ENCODE results near the gene PRPF4. TPM values are rescaled to one million over a fixed set of nuclear protein-coding genes. Genes with fewer than 3 reads are reported as not detected.
"Not testable (repeated sequence)": the region's sequence is repeated elsewhere in the genome, so short reads cannot be mapped to it uniquely, and the experiment has no call there.

The PRPF4 gene
- total RNA-seq, 2 donors from 2014 or later, result 34.0 to 49.0 TPM

DNA sequence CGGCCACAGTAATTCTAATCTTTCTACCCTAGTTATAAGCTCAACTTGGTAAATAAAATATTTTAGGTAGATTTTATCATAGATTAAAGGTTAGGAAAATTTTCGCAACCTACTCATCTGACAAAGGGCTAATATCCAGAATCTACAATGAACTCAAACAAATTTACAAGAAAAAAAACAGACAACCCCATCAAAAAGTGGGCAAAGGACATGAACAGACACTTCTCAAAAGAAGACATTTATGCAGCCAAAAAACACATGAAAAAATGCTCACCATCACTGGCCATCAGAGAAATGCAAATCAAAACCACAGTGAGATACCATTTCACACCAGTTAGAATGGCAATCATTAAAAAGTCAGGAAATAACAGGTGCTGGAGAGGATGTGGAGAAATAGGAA is 25.8 kb upstream of the PRPF4 start:
- H3K4me1 Mint-ChIP-seq (ENCODE audit: low read depth); H3K27me3 Mint-ChIP-seq (ENCODE audit: low read depth); H3K27ac Mint-ChIP-seq; H3K36me3 Mint-ChIP-seq (ENCODE audit: insufficient read depth in 2 of 2); DNase-seq; H3K4me3 Mint-ChIP-seq; ATAC-seq (replicated peaks in 1 of 2); H3K9me3 Mint-ChIP-seq: not testable (repeated sequence)

DNA sequence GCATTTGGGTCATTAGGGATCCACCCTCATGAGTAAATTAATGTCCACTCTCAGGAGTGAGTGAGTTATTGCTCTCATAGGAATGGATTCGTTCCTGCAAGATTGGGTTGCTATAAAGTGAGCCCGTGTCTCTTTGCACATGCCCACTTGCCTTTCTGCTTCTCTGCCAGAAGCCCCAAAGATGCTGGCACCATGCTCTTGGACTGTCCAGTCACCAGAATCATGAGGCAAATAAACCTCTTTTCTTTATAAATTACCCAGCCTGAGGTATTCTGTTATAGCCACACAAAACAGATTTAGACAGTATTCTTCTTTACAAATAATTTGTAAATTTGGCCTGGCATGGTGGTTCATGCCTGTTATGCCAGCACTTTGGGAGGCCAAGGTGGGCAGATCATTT is 24.7 kb upstream of the PRPF4 start:
- Mint-ChIP-seq H3K36me3 (ENCODE audit: insufficient read depth in 2 of 2) (peaks cover 0 to 4% of the 10 kb centered on the region in 2 donors), H3K9me3 (no peaks in the 10 kb centered on the region), H3K4me3 (no peak overlapping the region), H3K27ac (no peak overlapping the region), H3K27me3 (ENCODE audit: low read depth) (no peaks in the 10 kb centered on the region), H3K4me1 (ENCODE audit: low read depth) (no peaks in the 10 kb centered on the region)
- ATAC-seq (replicated peaks in 1 of 2) (no peak), DNase-seq (no peak)

DNA sequence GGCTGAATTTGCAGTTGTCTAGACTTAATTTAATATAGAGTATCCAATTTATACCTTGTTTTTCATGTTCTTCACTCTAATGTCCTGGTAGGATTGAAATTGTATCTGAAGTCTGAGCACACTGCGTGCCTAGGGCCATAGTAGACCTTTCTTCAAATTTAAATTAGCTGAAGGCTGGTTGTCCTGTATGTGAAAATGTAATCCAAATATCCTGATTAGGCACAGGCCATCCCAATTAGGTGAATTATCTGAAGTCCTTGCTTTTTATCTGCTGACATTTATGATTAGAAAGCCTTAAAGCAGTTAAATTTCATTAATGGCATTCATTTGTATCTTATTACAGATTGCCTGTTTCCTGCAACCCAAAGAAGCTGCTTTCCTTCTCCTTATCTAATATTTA is 20.5 kb upstream of the PRPF4 start:
- DNase-seq, result no peak
- no peak for ATAC-seq (replicated peaks in 1 of 2)
- Mint-ChIP-seq H3K4me1 (ENCODE audit: low read depth) (no peaks in the 10 kb centered on the region), H3K4me3 (no peak overlapping the region), H3K27me3 (ENCODE audit: low read depth) (no peaks in the 10 kb centered on the region), H3K36me3 (ENCODE audit: insufficient read depth in 2 of 2) (peaks cover 0 to 6% of the 10 kb centered on the region in 2 donors), H3K27ac (no peak overlapping the region), H3K9me3 (no peaks in the 10 kb centered on the region)

DNA sequence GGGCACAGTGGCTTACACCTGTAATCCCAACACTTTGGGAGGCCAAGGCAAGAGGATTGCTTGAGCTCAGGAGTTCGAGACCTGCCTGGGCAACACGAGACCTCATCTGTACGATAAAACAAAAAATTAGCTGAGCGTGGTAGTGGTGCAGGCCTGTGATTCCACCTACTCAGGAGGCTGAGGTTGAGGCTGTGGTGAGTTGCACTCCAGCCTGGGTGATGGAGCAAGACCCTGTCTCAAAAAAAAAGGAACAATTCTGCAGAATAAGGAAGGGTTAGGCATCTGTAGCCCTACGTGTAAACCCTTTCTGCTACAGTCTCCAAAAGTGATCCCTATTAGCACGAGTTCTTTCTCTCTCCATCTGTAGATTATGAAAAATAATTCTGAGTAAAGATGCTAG is 20.0 kb upstream of the PRPF4 start:
- Mint-ChIP-seq H3K9me3 (no peaks in the 10 kb centered on the region), H3K27ac (no peak overlapping the region), H3K4me1 (ENCODE audit: low read depth) (no peaks in the 10 kb centered on the region), H3K36me3 (ENCODE audit: insufficient read depth in 2 of 2) (peaks cover 3 to 9% of the 10 kb centered on the region in 2 donors), H3K27me3 (ENCODE audit: low read depth) (no peaks in the 10 kb centered on the region), H3K4me3 (no peak overlapping the region)
- no peak for ATAC-seq (replicated peaks in 1 of 2)
- no peak for DNase-seq

DNA sequence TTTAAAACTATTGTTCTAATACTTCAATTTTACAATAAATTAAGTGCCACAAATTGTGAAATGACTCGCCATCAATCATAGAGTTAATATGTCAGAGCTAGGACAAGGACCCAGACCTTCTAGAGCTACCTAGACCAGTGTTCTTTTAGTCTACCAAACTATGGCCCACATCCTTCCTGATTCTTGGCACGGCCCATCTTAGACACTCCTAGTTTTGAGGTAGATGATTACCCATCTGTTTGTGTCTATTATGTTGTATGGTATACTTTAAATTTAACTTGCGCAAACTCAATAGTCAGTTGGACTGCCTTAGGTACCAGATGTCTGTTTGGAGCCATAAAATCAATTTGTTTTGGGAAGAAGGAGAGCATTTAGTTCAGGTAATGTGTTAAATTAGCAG is 17.6 kb upstream of the PRPF4 start:
- no peak overlapping the region for H3K27ac Mint-ChIP-seq
- H3K4me3 Mint-ChIP-seq, result no peak overlapping the region
- H3K9me3 Mint-ChIP-seq, result no peaks in the 10 kb centered on the region
- ATAC-seq (replicated peaks in 1 of 2), result no peak
- DNase-seq, result no peak
- H3K36me3 Mint-ChIP-seq (ENCODE audit: insufficient read depth in 2 of 2), result peaks cover 3 to 9% of the 10 kb centered on the region in 2 donors
- no peaks in the 10 kb centered on the region for H3K27me3 Mint-ChIP-seq (ENCODE audit: low read depth)
- no peaks in the 10 kb centered on the region for H3K4me1 Mint-ChIP-seq (ENCODE audit: low read depth)

DNA sequence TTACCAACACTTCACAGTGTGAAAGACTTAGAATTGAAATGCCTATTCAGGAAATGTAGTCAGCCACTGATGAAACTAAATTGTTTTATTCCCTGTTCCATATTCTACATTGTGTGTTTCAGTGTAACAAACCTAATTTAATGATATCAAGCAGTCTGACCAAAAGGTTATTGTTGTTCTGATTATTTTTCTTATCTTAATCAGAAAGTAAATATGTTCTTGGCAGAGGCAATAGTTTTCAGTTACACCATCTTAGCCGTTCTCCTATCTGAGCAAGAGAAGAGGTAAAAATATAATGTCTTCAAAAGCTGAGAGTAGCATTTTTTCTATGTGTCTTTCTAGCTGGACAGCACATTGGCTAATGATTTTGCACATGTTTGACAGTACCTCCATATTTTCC is 17.2 kb upstream of the PRPF4 start:
- DNase-seq (no peak), ATAC-seq (replicated peaks in 1 of 2) (no peak)
- H3K36me3 Mint-ChIP-seq (ENCODE audit: insufficient read depth in 2 of 2), result peaks cover 3 to 9% of the 10 kb centered on the region in 2 donors
- H3K27me3 Mint-ChIP-seq (ENCODE audit: low read depth), result no peaks in the 10 kb centered on the region
- no peaks in the 10 kb centered on the region for H3K4me1 Mint-ChIP-seq (ENCODE audit: low read depth)
- no peaks in the 10 kb centered on the region for H3K9me3 Mint-ChIP-seq
- no peak overlapping the region for H3K4me3 Mint-ChIP-seq
- no peak overlapping the region for H3K27ac Mint-ChIP-seq

DNA sequence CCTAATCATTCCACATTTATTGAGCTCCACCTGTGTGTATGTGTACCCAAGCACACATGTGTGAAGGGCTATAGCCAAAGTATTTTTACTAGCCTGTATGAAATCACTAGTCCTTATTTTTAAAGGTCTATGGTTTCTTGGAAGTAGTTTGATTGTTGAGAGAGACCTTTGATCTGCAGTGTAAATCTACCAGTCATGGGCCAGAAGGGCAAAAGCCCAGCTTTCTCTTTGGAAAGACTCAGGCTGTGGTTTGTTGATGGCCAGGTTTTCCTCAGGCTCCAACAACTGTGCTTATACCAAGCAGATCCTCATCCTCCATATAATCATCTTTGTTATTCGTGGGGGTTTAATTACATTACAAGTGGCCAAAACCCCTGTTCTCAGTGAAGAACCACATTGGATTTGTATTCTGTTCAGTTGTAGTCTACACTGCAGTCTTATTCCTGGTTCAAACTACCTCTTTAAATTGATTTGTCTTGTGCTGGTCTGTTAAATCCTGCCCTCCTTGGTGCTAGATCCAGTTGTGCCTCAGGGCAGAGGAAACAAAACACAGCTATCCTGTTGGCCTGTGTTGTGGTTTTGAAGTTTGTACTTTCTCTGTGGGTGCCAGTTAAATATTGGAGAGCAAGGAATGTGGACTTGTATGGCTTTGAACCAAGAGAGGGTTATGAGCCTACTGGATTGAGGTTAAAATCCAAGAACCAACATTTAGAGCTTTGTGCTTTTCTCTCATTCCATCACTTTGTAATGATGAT is 13.4 kb upstream of the PRPF4 start:
- no peaks in the 10 kb centered on the region for H3K27me3 Mint-ChIP-seq (ENCODE audit: low read depth)
- H3K36me3 Mint-ChIP-seq (ENCODE audit: insufficient read depth in 2 of 2), result peaks cover 3 to 15% of the 10 kb centered on the region in 2 donors
- no peak for ATAC-seq (replicated peaks in 1 of 2)
- no peak overlapping the region for H3K27ac Mint-ChIP-seq
- DNase-seq, result no peak
- H3K9me3 Mint-ChIP-seq, result no peaks in the 10 kb centered on the region
- no peak overlapping the region for H3K4me3 Mint-ChIP-seq
- no peaks in the 10 kb centered on the region for H3K4me1 Mint-ChIP-seq (ENCODE audit: low read depth)

DNA sequence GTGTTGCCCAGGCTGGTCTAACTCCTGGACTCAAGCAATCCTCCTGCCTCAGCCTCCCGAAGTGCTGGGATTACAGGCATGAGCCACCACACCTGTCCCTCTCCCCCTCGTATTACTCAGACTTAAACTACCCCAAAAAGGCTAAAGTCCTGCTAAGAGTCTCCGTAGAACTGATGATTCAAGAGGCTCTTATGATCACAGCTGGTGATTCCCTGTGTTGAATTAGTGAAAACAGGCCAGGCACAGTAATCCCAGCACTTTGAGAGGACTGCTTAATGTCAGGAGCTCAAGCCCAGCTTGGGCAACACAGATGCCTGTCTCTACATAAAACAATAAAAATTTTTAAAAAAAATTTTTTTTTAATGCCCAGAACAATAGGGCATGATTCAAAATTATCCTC is 9.3 kb upstream of the PRPF4 start:
- DNase-seq, result no peak
- no peaks in the 10 kb centered on the region for H3K27me3 Mint-ChIP-seq (ENCODE audit: low read depth)
- peaks cover 16% of the 10 kb centered on the region for H3K4me1 Mint-ChIP-seq (ENCODE audit: low read depth)
- no peaks in the 10 kb centered on the region for H3K9me3 Mint-ChIP-seq
- peaks cover 12 to 29% of the 10 kb centered on the region in 2 donors for H3K36me3 Mint-ChIP-seq (ENCODE audit: insufficient read depth in 2 of 2)
- no peak overlapping the region for H3K4me3 Mint-ChIP-seq
- no peak for ATAC-seq (replicated peaks in 1 of 2)
- no peak overlapping the region for H3K27ac Mint-ChIP-seq

DNA sequence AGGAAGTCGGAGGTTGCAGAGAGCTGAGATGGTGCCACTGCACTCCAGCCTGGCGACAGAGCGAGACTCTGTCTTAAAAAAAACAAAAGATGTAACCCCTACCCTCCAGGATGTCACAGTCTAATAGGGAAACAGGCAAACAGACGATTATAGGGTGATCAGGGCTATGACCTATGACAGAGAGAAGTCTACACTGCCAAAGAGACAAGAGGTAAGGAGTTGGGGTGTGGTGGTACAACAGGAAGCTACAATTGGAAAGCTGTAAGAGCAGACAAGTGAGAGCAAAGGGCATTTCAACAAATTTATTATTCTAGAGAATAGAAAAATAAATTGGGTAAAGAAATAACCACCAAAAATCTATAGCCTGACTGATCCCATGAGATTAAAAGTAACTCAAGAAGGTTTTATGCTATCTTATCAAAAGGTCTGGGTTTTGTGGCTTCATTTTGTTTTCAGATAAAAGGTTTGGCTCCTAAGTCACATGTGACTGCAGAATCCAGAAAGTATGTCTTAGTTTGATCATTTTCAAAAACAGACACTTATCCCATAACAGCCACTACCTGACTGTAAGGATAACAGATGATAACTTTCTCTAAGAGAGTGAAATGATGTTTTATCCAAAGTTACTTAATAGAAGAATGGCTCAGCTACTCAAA is 7.4 kb upstream of the PRPF4 start:
- DNase-seq, result no peak
- Mint-ChIP-seq H3K4me3 (no peak overlapping the region), H3K9me3 (no peaks in the 10 kb centered on the region), H3K4me1 (ENCODE audit: low read depth) (peaks cover 20% of the 10 kb centered on the region), H3K36me3 (ENCODE audit: insufficient read depth in 2 of 2) (peaks cover 12 to 27% of the 10 kb centered on the region in 2 donors), H3K27me3 (ENCODE audit: low read depth) (no peaks in the 10 kb centered on the region), H3K27ac (peak overlapping the region; percentile 44)
- no peak for ATAC-seq (replicated peaks in 1 of 2)

DNA sequence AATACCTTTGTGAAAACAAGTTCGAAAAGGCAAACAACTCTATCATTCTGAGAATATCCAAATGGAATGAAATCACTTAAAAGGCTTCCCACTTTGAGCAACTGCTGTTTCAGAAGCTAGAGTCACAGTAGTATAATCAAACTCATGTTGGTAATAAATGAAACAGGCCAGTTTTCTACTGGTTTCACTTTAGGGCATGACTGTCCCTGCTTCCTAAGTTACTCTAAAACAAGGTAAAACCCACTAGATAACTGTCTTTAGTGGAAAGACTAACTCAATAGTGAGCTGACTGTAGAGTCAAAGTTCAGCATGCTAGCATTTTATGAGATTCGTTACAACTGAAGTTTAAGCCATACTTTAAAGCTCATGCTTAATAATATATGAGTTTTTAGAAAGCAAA is 6.1 kb upstream of the PRPF4 start:
- Mint-ChIP-seq H3K4me3 (peak overlapping the region in 1 of 2 donors; percentile 39), H3K9me3 (no peaks in the 10 kb centered on the region), H3K36me3 (ENCODE audit: insufficient read depth in 2 of 2) (peaks cover 14 to 27% of the 10 kb centered on the region in 2 donors), H3K27me3 (ENCODE audit: low read depth) (no peaks in the 10 kb centered on the region), H3K27ac (peak overlapping the region; percentile 77), H3K4me1 (ENCODE audit: low read depth) (peaks cover 24% of the 10 kb centered on the region)
- ATAC-seq (replicated peaks in 1 of 2) (peak; percentile 90 to 94), DNase-seq (no peak)

DNA sequence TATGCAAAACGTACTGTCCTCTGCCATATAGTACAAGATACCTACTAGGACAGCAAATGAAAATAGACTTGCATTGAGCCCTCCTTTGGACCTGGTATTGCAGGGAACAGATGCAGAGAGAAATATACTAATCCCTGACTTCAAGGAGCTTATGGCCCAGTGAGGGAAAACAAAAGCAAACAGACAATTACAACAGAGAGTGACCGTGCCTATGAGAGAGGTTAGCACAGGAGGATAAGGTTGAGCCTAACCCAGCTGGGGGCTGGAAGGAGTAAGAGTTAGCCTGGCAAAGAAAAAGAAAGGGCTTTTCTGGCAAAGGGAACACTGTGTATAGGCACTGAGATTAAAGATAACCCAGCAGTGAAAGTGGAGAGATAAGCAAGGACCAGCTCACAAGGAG is 5.6 kb upstream of the PRPF4 start:
- Mint-ChIP-seq H3K27ac (peak overlapping the region; percentile 77), H3K27me3 (ENCODE audit: low read depth) (no peaks in the 10 kb centered on the region), H3K36me3 (ENCODE audit: insufficient read depth in 2 of 2) (peaks cover 14 to 27% of the 10 kb centered on the region in 2 donors), H3K4me3 (peak overlapping the region in 1 of 2 donors; percentile 39), H3K4me1 (ENCODE audit: low read depth) (peaks cover 24% of the 10 kb centered on the region), H3K9me3 (no peaks in the 10 kb centered on the region)
- DNase-seq, result no peak
- ATAC-seq (replicated peaks in 1 of 2), result no peak

DNA sequence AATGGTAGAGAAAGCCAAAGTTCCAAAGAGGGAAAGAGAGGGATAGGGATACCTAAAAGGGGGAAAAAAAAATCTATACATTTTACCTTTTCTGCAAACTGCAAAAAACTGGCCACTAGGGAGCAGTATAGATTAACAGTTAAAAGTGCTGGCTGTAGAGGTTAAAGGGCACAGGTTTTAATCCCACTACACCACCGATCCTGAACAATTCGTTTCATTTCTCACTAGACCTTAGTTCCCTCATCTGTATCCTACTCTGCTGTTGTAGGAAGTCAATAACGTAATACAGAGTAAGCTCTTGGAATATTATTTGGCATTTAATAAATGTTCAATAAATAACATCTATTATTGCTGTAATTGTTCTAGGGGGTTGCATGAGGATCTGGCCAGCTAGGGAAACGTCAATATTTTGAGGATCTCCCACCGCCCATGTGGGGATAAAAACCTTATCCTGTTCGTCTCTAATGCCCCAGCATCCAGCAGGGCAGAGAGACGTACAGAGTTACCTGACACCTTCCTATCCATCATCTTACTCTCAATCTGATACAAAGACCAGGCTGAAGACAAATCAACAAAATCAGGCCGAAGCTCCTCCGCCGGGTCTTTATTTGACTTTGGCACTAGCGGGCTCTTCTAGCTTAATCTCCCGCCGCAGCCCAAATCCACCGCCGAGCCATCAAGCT is 843 bp upstream of the PRPF4 start:
- peak; percentile 26 to 36 for ATAC-seq (replicated peaks in 1 of 2)
- no peak overlapping the region for H3K4me3 Mint-ChIP-seq
- peaks cover 23% of the 10 kb centered on the region for H3K4me1 Mint-ChIP-seq (ENCODE audit: low read depth)
- no peak overlapping the region for H3K27ac Mint-ChIP-seq
- H3K9me3 Mint-ChIP-seq, result no peaks in the 10 kb centered on the region
- peak; percentile 31 to 58 for DNase-seq
- H3K27me3 Mint-ChIP-seq (ENCODE audit: low read depth), result no peaks in the 10 kb centered on the region
- peaks cover 13 to 22% of the 10 kb centered on the region in 2 donors for H3K36me3 Mint-ChIP-seq (ENCODE audit: insufficient read depth in 2 of 2)

DNA sequence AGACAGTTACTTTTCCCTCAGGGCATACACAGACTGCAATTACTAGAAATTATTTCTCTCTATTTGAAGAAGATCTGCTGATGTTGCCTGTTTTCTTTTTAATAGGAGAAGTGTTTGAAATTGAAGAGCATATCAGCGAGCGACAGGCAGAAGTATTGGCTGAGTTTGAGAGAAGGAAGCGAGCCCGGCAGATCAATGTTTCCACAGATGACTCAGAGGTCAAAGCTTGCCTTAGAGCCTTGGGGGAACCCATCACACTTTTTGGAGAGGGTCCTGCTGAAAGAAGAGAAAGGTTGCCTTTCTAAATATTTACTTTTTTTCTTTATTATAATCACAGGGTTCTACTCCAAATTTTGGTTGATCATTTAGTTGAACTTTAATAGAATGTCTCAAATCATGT is 3.4 kb downstream of the PRPF4 start:
- Mint-ChIP-seq H3K27me3 (ENCODE audit: low read depth) (no peaks in the 10 kb centered on the region), H3K36me3 (ENCODE audit: insufficient read depth in 2 of 2) (peaks cover 15 to 47% of the 10 kb centered on the region in 2 donors), H3K4me1 (ENCODE audit: low read depth) (peaks cover 26% of the 10 kb centered on the region), H3K4me3 (peak overlapping the region in 1 of 2 donors; percentile 49), H3K27ac (peak overlapping the region; percentile 72), H3K9me3 (no peaks in the 10 kb centered on the region)
- ATAC-seq (replicated peaks in 1 of 2), result no peak
- DNase-seq, result no peak
